Prostate gland (tissue), 2 donors: ENCODE measurements around the gene AMBP. TPM values are rescaled to one million over a fixed set of nuclear protein-coding genes. Genes with fewer than 3 reads are reported as not detected.

Experiments used
- DNase-seq: peaks from one replicate; pipeline ENCODE4 v3.0.0-alpha.2; 2019; ENCODE audit warnings: low spot score
- H3K27ac ChIP-seq, 2 donors: fragments of 200-600 bp; sonication (generic); 2 replicates each; pipeline ENCODE4 v1.5.1; 2017 to 2019
- H3K27me3 ChIP-seq: fragments of 200-600 bp; sonication (generic); replicated peaks from 2 replicates; pipeline ENCODE4 v1.5.1; 2019; ENCODE audit not compliant: insufficient read depth
- H3K36me3 ChIP-seq, 2 donors: fragments of 200-600 bp; sonication (generic); 1 replicate in 1 of 2; 2 replicates in 1 of 2; pipeline versions ENCODE4 v1.5.1 to v1.8.1; 2017 to 2019
- H3K4me1 ChIP-seq: fragments of 200-600 bp; sonication (generic); replicated peaks from 2 replicates; pipeline ENCODE4 v1.5.1; 2019
- H3K4me3 ChIP-seq, 2 donors: fragments of 200-600 bp; sonication (generic); 2 replicates each; pipeline ENCODE4 v1.5.1; 2017 to 2019
- H3K9me3 ChIP-seq: fragments of 200-600 bp; sonication (generic); 2 replicates; pipeline ENCODE4 v1.5.1; 2017
- CTCF ChIP-seq, 4 experiments: fragments of 200-600 bp in 2 of 4; fragments of 450-650 bp in 2 of 4; sonication (generic) in 2 of 4; IDR thresholded peaks; 1 replicate in 3 of 4; 2 replicates in 1 of 4; pipeline ENCODE4 v1.5.1; 2016 to 2019; ENCODE audit warnings: antibody characterized with exemption in 4 of 4, mild to moderate bottlenecking in 2 of 4, moderate library complexity in 2 of 4
- POLR2A ChIP-seq: fragments of 450-650 bp; IDR thresholded peaks from one replicate; pipeline ENCODE4 v1.6.1; 2016; ENCODE audit warnings: antibody characterized with exemption, mild to moderate bottlenecking
- POLR2AphosphoS5 ChIP-seq: sonication (generic); formaldehyde crosslinking; IDR thresholded peaks from one replicate; pipeline ENCODE4 v1.6.1; 2017; ENCODE audit warnings: antibody characterized with exemption
- WGBS: methylation state at CpG from one replicate; pipeline ENCODE4 v1.1.5; 2018; 5-methylcytosine and 5-hydroxymethylcytosine counted together
- intact Hi-C: fragments of 100-400 bp; cut with DNase I; formaldehyde crosslinking; loops from one replicate; pipeline ENCODE4 v1.14.2; 2022
- total RNA-seq, 2 donors: library from RNA; depleted of rRNA; stranded (reverse); fragments of >200 nt; gene quantifications; one replicate each; pipeline ENCODE4 v1.1.0, GENCODE V29; 2016

AMBP gene
- total RNA-seq, 2 donors from 2014 or later = 0.23 to 1.5 TPM

- no peak for DNase-seq
- Histone ChIP-seq H3K27ac (no peak overlapping the region), H3K9me3 (no peaks in the 10 kb centered on the region), H3K36me3 (no peaks in the 10 kb centered on the region), H3K4me1 (no peaks in the 10 kb centered on the region), H3K27me3 (no peaks in the 10 kb centered on the region), H3K4me3 (no peak overlapping the region)
- WGBS = 97% methylated on average over 1 of the region's 1 CpG
- intact Hi-C loops = no loop called here
- TF ChIP-seq POLR2AphosphoS5 (no peak), CTCF (IDR thresholded peaks at IDR 0.05) (no peak), POLR2A (no peak)
Observed at GRCh38 chr9:114023961-114024360, 54.1 kb downstream of the AMBP start.

GRCh38 chr9:114021578-114021977, 56.5 kb downstream of the AMBP start:
- no peaks in the 10 kb centered on the region for H3K36me3 ChIP-seq
- 88% methylated on average over 3 of the region's 3 CpGs for WGBS

GRCh38 chr9:114017741-114018715, 60.1 kb downstream of the AMBP start:
- Histone ChIP-seq H3K4me1 (no peaks in the 10 kb centered on the region), H3K9me3 (no peaks in the 10 kb centered on the region), H3K27me3 (no peaks in the 10 kb centered on the region), H3K36me3 (no peaks in the 10 kb centered on the region), H3K27ac (no peak overlapping the region), H3K4me3 (no peak overlapping the region)
- intact Hi-C loops = no loop called here
- 90% methylated on average over 6 of the region's 6 CpGs for WGBS
- DNase-seq = peak; percentile 1
- TF ChIP-seq CTCF (IDR thresholded peaks at IDR 0.05) = no peak
- TF ChIP-seq POLR2AphosphoS5 = no peak
- TF ChIP-seq POLR2A = no peak

More at GRCh38 chr9:114021578-114021977, 56.5 kb downstream of the AMBP start:
- Histone ChIP-seq H3K4me1 (no peaks in the 10 kb centered on the region), H3K4me3 (no peak overlapping the region), H3K9me3 (no peaks in the 10 kb centered on the region), H3K27me3 (no peaks in the 10 kb centered on the region), H3K27ac (no peak overlapping the region)
- intact Hi-C loops = no loop called here
- DNase-seq = no peak
- TF ChIP-seq POLR2AphosphoS5 (no peak), CTCF (IDR thresholded peaks at IDR 0.05) (no peak), POLR2A (no peak)

- WGBS = 98% methylated on average over 14 of the region's 14 CpGs
- Histone ChIP-seq H3K27me3 (no peaks in the 10 kb centered on the region), H3K9me3 (no peaks in the 10 kb centered on the region), H3K4me1 (no peaks in the 10 kb centered on the region), H3K4me3 (no peak overlapping the region), H3K36me3 (no peaks in the 10 kb centered on the region), H3K27ac (no peak overlapping the region)
- intact Hi-C loops = no loop called here
- DNase-seq = peak; percentile 2
- no peak for TF ChIP-seq POLR2AphosphoS5
- TF ChIP-seq CTCF (IDR thresholded peaks at IDR 0.05) = no peak
- no peak for TF ChIP-seq POLR2A
Observed at GRCh38 chr9:114016629-114017423, 61.3 kb downstream of the AMBP start.
